A549 (cell line): Measurements from ENCODE around the gene KRTAP16-1. TPM values are rescaled to one million over a fixed set of nuclear protein-coding genes. Genes with fewer than 3 reads are reported as not detected.

Experiments
- ATAC-seq, 2 experiments: fragments of 200-7000 bp in 1 of 2; fragments of >200 bp in 1 of 2; cut with Nextera tagmentation in 1 of 2; cut with Tn5 transposase in 1 of 2; 3 replicates each; pipeline versions ENCODE4 v1.8.0 to v1.9.1; 2018 to 2020; ENCODE audit warnings: mild to moderate bottlenecking in 1 of 2, moderate library complexity in 1 of 2
- CTCF ChIA-PET: fragments of 300-600 bp; sonication (Branson Sonifier 250); formaldehyde crosslinking; extraction: SDS; loops from one replicate; lab custom pipeline; 2021; ENCODE audit warnings: antibody characterized with exemption, inconsistent platforms; lab: Yijun Ruan, JAX
- POLR2A ChIA-PET: fragments of 350-600 bp; formaldehyde crosslinking; extraction: SDS; loops from one replicate; lab custom pipeline; 2021; ENCODE audit warnings: antibody characterized with exemption, inconsistent platforms; lab: Yijun Ruan, JAX
- DNase-seq, 2 experiments: peaks; one replicate each; pipeline versions ENCODE4 v3.0.0 to v3.0.0-alpha.2; 2011 to 2016; ENCODE audit warnings: low read depth in 1 of 2, low spot score in 1 of 2
- FAIRE-seq: peaks from 2 replicates; lab custom pipeline; 2011; peaks lifted over from hg19 to GRCh38; lab: Jason Lieb, UNC
- H3K27ac ChIP-seq, 2 experiments: fragments of >200 bp; sonication (Bioruptor Twin); formaldehyde crosslinking; 3 replicates each; pipeline ENCODE4 v1.5.1; 2016 to 2017
- H3K4me1 ChIP-seq: fragments of >200 bp; sonication (Bioruptor Twin); formaldehyde crosslinking; 3 replicates; pipeline ENCODE4 v1.6.1; 2016
- H3K4me2 ChIP-seq: fragments of >200 bp; sonication (Bioruptor Twin); formaldehyde crosslinking; 3 replicates; pipeline ENCODE4 v1.6.1; 2016
- H3K4me3 ChIP-seq: fragments of >200 bp; sonication (Bioruptor Twin); formaldehyde crosslinking; 3 replicates; pipeline ENCODE4 v1.5.1; 2016
- H3K9me3 ChIP-seq: fragments of >200 bp; sonication (Bioruptor Twin); formaldehyde crosslinking; 3 replicates; pipeline ENCODE4 v1.6.1; 2016
- CBX2 ChIP-seq: fragments of 200-600 bp; sonication (generic); IDR thresholded peaks from 2 replicates; pipeline ENCODE4 v1.6.1; 2016; ENCODE audit warnings: low read depth, mild to moderate bottlenecking, borderline replicate concordance
- CBX8 ChIP-seq: fragments of 200-600 bp; sonication (generic); IDR thresholded peaks from 2 replicates; pipeline ENCODE4 v1.6.1; 2016
- CEBPB ChIP-seq, 2 experiments: fragments of >200 bp in 1 of 2; sonication (Bioruptor Twin) in 1 of 2; formaldehyde crosslinking in 1 of 2; IDR thresholded peaks; 2 replicates each; pipeline ENCODE4 v1.6.1; 2012 to 2016
- CHD2 ChIP-seq: fragments of 150-350 bp; IDR thresholded peaks from 2 replicates; pipeline ENCODE4 v1.6.1; 2014; ENCODE audit warnings: low read length; ENCODE audit not compliant: partially characterized antibody
- EHF ChIP-seq: fragments of 250-450 bp; sonication (Bioruptor Pico); IDR thresholded peaks from 2 replicates; pipeline ENCODE4 v1.5.0; 2020; ENCODE audit warnings: mild to moderate bottlenecking
- EHMT2 ChIP-seq: fragments of 200-600 bp; sonication (generic); IDR thresholded peaks from 2 replicates; pipeline ENCODE4 v1.6.1; 2016; ENCODE audit warnings: antibody characterized with exemption, low read depth, mild to moderate bottlenecking, moderate library complexity
- ESRRA ChIP-seq: fragments of 150-350 bp; IDR thresholded peaks from 2 replicates; pipeline ENCODE4 v1.6.1; 2014; ENCODE audit warnings: mild to moderate bottlenecking, low read length, borderline replicate concordance
- FOXS1 ChIP-seq: fragments of 250-450 bp; sonication (Bioruptor Pico); IDR thresholded peaks from 2 replicates; pipeline ENCODE4 v1.5.0; 2020; ENCODE audit warnings: mild to moderate bottlenecking, moderate library complexity
- GATA3 ChIP-seq: IDR thresholded peaks from 2 replicates; pipeline ENCODE4 v1.6.1; 2012; ENCODE audit warnings: borderline replicate concordance
- HOXA7 ChIP-seq: fragments of 250-450 bp; sonication (Bioruptor Pico); IDR thresholded peaks from 2 replicates; pipeline ENCODE4 v1.5.0; 2020; ENCODE audit warnings: mild to moderate bottlenecking, moderate library complexity
- HOXB5 ChIP-seq: fragments of 250-450 bp; sonication (Bioruptor Pico); IDR thresholded peaks from 2 replicates; pipeline ENCODE4 v1.5.0; 2020; ENCODE audit warnings: mild to moderate bottlenecking, moderate library complexity
- KDM5A ChIP-seq: fragments of 200-600 bp; sonication (generic); IDR thresholded peaks from 2 replicates; pipeline ENCODE4 v1.6.1; 2016; ENCODE audit warnings: antibody characterized with exemption, mild to moderate bottlenecking
- NPAS2 ChIP-seq: fragments of 250-450 bp; sonication (Bioruptor Pico); IDR thresholded peaks from 2 replicates; pipeline ENCODE4 v1.8.0; 2022; ENCODE audit warnings: mild to moderate bottlenecking, moderate library complexity, borderline replicate concordance
- POLR2AphosphoS2 ChIP-seq: conservative IDR thresholded peaks from 2 replicates; pipeline ENCODE4 v1.6.1; 2012; ENCODE audit warnings: low read length, improper control_type of control experiment, inconsistent platforms
- SMC3 ChIP-seq: fragments of >200 bp; sonication (Bioruptor Twin); formaldehyde crosslinking; IDR thresholded peaks from 3 replicates; pipeline ENCODE4 v1.6.1; 2018; ENCODE audit warnings: inconsistent platforms
- TFCP2L1 ChIP-seq: fragments of 250-450 bp; sonication (Bioruptor Pico); IDR thresholded peaks from 2 replicates; pipeline ENCODE4 v1.5.0; 2021; ENCODE audit warnings: mild to moderate bottlenecking
- TP53 ChIP-seq: fragments of 250-450 bp; sonication (Bioruptor Pico); IDR thresholded peaks from 2 replicates; pipeline ENCODE4 v1.5.0; 2021; ENCODE audit warnings: mild to moderate bottlenecking, moderate library complexity
- ZC3H11A ChIP-seq: fragments of 450-650 bp; IDR thresholded peaks from 2 replicates; pipeline ENCODE4 v1.6.1; 2014; ENCODE audit warnings: antibody characterized with exemption, mild to moderate bottlenecking
- ZSCAN20 ChIP-seq: fragments of 250-450 bp; sonication (Bioruptor Pico); IDR thresholded peaks from 2 replicates; pipeline ENCODE4 v1.8.0; 2022; ENCODE audit warnings: mild to moderate bottlenecking, moderate library complexity
- WGBS: methylation state at CpG from one replicate; pipeline ENCODE4 v1.1.6; 2017; ENCODE audit errors: missing lambda C conversion rate; 5-methylcytosine and 5-hydroxymethylcytosine counted together
- polyA plus RNA-seq, 4 experiments: library from polyadenylated mRNA; depleted of rRNA in 3 of 4; stranded (reverse); fragments of >200 nt; fragmentation: RNase III in 1 of 4; extraction: RNeasy Plus Mini Kit Qiagen cat#74134 plus additional on column Dnase treatment in 1 of 4; gene quantifications; 2 replicates in 3 of 4; 3 replicates in 1 of 4; pipeline ENCODE4 v1.2.3, GENCODE V29; 2011 to 2017
- TF ChIP-seq, protein P1 (sequence below): fragments of 200-600 bp; sonication (generic); IDR thresholded peaks from 2 replicates; pipeline ENCODE4 v1.6.1; 2016; ENCODE audit warnings: antibody characterized with exemption, mild to moderate bottlenecking, moderate library complexity
- TF ChIP-seq, protein P2 (sequence below): fragments of 250-450 bp; sonication (Bioruptor Pico); IDR thresholded peaks from 2 replicates; pipeline ENCODE4 v1.5.0; 2020; ENCODE audit warnings: low read depth, mild to moderate bottlenecking, moderate library complexity
- TF ChIP-seq, protein P3 (sequence below): fragments of 250-450 bp; sonication (Bioruptor Pico); IDR thresholded peaks from 2 replicates; pipeline ENCODE4 v1.5.0; 2021; ENCODE audit warnings: mild to moderate bottlenecking, moderate library complexity, borderline replicate concordance
- TF ChIP-seq, protein P4 (sequence below): IDR thresholded peaks from 2 replicates; pipeline ENCODE4 v1.6.1; 2012
- TF ChIP-seq, protein P5 (sequence below): fragments of 450-650 bp; IDR thresholded peaks from 2 replicates; pipeline ENCODE4 v1.6.1; 2014; ENCODE audit warnings: antibody characterized with exemption

Gene KRTAP16-1
- polyA plus RNA-seq, 2 of the 4 experiments (the other 2 are of a cell fraction) = not detected

DNA sequence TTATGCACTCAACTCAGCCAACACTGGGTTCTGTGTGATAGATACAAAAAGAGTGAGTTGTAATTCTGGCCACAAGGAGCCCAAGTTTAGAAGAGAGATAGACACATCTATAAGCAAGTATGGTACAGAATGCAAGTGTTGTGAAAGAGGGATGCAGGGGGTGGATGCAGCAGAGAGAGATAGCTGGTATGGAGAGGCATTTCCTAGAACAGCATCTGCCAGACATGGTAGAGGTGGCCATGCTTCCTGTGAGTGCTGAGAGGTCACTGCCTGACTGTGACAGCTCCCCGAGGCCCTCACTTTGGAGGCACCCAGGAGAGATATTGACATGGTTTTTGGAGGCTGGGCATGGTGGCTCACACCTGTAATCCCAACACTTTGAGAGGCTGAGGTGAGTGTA, 2.0 kb upstream of the KRTAP16-1 start:
- DNase-seq (no peak), FAIRE-seq (no peak), ATAC-seq (no peak)
- Histone ChIP-seq H3K4me1 (no peaks in the 10 kb centered on the region), H3K27ac (no peak overlapping the region), H3K4me2 (no peak overlapping the region), H3K9me3 (no peaks in the 10 kb centered on the region), H3K4me3 (no peak overlapping the region)
- WGBS = 33% methylated on average over 1 of the region's 1 CpG
- POLR2A ChIA-PET = no interaction called here
- TF ChIP-seq CBX2 (no peak), ESRRA (no peak), POLR2AphosphoS2 (no peak), EHMT2 (no peak), CHD2 (no peak), TFCP2L1 (CRISPR knock-in tag) (no peak), EHF (no peak), FOXS1 (CRISPR knock-in tag) (no peak), ZSCAN20 (CRISPR knock-in tag) (no peak), ZC3H11A (no peak), HOXA7 (no peak)
- TF ChIP-seq, protein P1, sequence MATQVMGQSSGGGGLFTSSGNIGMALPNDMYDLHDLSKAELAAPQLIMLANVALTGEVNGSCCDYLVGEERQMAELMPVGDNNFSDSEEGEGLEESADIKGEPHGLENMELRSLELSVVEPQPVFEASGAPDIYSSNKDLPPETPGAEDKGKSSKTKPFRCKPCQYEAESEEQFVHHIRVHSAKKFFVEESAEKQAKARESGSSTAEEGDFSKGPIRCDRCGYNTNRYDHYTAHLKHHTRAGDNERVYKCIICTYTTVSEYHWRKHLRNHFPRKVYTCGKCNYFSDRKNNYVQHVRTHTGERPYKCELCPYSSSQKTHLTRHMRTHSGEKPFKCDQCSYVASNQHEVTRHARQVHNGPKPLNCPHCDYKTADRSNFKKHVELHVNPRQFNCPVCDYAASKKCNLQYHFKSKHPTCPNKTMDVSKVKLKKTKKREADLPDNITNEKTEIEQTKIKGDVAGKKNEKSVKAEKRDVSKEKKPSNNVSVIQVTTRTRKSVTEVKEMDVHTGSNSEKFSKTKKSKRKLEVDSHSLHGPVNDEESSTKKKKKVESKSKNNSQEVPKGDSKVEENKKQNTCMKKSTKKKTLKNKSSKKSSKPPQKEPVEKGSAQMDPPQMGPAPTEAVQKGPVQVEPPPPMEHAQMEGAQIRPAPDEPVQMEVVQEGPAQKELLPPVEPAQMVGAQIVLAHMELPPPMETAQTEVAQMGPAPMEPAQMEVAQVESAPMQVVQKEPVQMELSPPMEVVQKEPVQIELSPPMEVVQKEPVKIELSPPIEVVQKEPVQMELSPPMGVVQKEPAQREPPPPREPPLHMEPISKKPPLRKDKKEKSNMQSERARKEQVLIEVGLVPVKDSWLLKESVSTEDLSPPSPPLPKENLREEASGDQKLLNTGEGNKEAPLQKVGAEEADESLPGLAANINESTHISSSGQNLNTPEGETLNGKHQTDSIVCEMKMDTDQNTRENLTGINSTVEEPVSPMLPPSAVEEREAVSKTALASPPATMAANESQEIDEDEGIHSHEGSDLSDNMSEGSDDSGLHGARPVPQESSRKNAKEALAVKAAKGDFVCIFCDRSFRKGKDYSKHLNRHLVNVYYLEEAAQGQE = no peak
- CTCF ChIA-PET = no interaction called here

DNA sequence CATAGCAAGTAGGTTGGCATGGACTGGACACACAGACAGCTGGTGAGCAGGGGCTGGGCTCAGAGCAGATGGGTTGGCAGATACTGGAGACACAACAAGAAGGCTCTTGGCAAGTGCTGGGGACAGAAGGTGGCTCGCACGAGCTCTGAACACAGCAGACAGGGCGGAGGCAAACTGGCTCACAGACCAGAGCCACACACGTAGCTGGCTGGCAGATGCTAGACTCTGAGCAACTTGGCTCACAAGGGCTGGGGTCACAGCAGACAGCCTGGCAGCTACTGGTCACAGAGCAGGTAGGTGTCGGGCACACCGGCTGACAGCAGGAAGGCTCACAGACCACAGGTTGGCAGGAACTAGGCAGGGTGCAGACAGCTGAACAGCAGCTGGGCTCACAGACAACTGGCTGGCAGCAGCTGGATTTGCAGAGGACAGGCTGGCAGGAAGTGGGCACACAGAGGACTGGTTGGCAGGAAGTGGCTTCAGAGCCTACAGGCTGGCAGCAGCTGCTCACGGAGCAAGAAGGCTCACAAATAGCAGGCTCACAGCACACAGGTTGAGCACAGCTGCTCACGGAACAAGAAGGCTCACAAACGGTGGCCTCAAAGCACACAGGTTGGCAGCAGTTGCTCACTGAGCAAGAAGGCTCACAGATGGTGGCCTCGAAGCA, 725 bp downstream of the KRTAP16-1 start:
- no peak for TF ChIP-seq ZSCAN20 (CRISPR knock-in tag)
- TF ChIP-seq ESRRA = no peak
- no peak for TF ChIP-seq KDM5A
- no peak for TF ChIP-seq HOXB5 (CRISPR knock-in tag)
- TF ChIP-seq NPAS2 = no peak
- no peak for TF ChIP-seq CBX8
- TF ChIP-seq, protein P2, sequence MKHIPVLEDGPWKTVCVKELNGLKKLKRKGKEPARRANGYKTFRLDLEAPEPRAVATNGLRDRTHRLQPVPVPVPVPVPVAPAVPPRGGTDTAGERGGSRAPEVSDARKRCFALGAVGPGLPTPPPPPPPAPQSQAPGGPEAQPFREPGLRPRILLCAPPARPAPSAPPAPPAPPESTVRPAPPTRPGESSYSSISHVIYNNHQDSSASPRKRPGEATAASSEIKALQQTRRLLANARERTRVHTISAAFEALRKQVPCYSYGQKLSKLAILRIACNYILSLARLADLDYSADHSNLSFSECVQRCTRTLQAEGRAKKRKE (CRISPR knock-in tag) = no peak
- no peak for TF ChIP-seq TP53
- no peak for TF ChIP-seq ZC3H11A
- no peak for TF ChIP-seq SMC3
- TF ChIP-seq, protein P3, sequence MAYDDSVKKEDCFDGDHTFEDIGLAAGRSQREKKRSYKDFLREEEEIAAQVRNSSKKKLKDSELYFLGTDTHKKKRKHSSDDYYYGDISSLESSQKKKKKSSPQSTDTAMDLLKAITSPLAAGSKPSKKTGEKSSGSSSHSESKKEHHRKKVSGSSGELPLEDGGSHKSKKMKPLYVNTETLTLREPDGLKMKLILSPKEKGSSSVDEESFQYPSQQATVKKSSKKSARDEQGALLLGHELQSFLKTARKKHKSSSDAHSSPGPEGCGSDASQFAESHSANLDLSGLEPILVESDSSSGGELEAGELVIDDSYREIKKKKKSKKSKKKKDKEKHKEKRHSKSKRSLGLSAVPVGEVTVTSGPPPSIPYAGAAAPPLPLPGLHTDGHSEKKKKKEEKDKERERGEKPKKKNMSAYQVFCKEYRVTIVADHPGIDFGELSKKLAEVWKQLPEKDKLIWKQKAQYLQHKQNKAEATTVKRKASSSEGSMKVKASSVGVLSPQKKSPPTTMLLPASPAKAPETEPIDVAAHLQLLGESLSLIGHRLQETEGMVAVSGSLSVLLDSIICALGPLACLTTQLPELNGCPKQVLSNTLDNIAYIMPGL = no peak
- TF ChIP-seq, protein P1 = no peak
- TF ChIP-seq, protein P4, sequence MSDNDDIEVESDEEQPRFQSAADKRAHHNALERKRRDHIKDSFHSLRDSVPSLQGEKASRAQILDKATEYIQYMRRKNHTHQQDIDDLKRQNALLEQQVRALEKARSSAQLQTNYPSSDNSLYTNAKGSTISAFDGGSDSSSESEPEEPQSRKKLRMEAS = no peak
- no peak for TF ChIP-seq POLR2AphosphoS2
- TF ChIP-seq CEBPB (IDR thresholded peaks at IDR 0.05) = no peak
- TF ChIP-seq, protein P5, sequence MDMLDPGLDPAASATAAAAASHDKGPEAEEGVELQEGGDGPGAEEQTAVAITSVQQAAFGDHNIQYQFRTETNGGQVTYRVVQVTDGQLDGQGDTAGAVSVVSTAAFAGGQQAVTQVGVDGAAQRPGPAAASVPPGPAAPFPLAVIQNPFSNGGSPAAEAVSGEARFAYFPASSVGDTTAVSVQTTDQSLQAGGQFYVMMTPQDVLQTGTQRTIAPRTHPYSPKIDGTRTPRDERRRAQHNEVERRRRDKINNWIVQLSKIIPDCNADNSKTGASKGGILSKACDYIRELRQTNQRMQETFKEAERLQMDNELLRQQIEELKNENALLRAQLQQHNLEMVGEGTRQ = no peak
- TF ChIP-seq GATA3 = no peak
- TF ChIP-seq, all 56 proteins: peak for 0
- Histone ChIP-seq H3K4me3 (no peak overlapping the region), H3K9me3 (no peaks in the 10 kb centered on the region), H3K4me1 (no peaks in the 10 kb centered on the region), H3K4me2 (no peak overlapping the region), H3K27ac (no peak overlapping the region)
- ATAC-seq (peak; percentile 19 to 44; a peak in 1 of 6 replicates), DNase-seq (no peak), FAIRE-seq (no peak)
- ChIA-PET CTCF (interaction anchor here (1.1 to 3.2 kb wide), 7 partner anchors 14 to 451 kb away, joined by 3 to 23 read pairs (median 4); no protein-coding TSS in a partner anchor), POLR2A (no interaction called here)
- 70% methylated on average over 10 of the region's 10 CpGs for WGBS
